ENCODE measurements around the gene PERM1. TPM values are rescaled to one million over a fixed set of nuclear protein-coding genes. Genes with fewer than 3 reads are reported as not detected.
A peak's percentile ranks its signal among the peaks of the same experiment; 100 is the strongest.

PERM1 gene
- total RNA-seq, 1 donor from 2014 or later: 174 TPM

DNA sequence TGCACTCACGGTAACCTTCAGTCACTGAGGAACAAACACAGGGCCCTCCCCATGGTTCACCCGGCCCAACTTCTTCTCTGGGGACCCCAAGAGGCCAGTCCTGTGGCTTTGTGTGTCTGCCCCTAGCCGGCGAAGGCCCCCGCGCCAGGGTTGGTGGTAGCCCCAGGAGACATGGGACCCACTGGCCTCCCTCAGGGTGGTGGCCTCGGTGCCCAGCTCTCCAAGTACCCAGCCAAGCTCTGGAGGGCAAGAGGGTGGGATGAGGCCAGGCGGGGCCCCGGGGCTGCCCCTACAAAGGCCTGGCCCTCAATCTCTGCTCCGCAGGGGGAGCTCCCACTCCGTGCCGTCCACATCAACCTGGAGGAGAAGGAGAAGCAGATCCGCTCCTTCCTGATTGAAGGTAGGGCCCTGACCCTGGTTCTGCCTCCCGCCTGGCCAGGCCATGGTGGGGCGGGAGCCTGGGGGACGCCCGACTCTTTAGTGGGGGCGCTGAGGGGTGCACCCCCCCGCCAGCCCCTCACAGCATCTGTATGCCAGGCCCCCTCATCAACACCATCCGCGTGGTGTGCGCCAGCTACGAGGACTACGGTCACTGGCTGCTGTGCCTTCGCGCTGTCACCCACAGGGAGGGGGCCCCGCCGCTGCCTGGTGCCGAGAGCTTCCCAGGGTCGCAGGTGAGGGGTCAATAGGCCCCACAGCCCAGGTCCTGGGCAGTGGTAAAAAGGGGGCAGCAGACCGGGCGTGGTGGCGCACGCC, 10.0 kb downstream of the PERM1 start:
- intact Hi-C loops (cut with DNase I): no loop called here
- DNase-seq (ENCODE audit: missing footprints) (peak; percentile 55), ATAC-seq (no peak)

DNA sequence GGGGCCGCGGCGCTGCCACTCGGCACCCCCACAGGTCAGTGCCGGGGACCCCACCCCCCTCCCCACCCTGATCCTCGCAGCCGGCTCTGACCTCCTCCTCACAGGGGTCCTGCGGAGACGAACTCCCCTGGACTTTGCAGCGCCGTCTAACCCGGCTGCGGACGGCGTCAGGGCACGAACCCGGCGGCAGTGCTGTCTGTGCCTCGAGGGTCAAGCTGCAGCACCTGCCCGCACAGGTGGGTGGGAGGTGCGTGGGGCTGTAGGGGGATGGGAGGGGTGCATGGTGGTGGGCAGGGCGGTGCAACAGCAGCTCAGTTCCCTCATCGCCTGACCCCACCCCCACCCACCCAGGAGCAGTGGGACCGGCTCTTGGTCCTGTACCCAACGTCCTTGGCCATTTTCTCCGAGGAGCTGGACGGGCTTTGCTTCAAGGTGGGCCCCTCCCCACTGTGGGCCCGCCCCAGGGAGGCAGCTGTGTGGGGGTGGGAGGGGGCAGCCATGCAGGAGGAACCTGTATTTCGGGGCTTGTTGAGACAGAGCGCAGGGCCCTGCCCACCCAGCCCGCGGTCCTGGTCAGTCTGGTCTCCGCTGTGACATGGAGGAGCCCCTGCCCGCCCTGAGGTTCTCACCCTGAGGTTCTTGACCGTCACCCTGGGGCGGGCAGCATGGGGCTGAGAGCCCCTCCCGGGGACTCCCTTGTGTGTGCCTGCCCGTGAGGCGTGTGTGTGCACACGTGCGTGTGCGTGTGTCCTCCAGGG, 10.7 kb downstream of the PERM1 start:
- DNase-seq (ENCODE audit: missing footprints) (no peak), ATAC-seq (no peak)
- intact Hi-C loops (cut with DNase I): no loop called here

DNA sequence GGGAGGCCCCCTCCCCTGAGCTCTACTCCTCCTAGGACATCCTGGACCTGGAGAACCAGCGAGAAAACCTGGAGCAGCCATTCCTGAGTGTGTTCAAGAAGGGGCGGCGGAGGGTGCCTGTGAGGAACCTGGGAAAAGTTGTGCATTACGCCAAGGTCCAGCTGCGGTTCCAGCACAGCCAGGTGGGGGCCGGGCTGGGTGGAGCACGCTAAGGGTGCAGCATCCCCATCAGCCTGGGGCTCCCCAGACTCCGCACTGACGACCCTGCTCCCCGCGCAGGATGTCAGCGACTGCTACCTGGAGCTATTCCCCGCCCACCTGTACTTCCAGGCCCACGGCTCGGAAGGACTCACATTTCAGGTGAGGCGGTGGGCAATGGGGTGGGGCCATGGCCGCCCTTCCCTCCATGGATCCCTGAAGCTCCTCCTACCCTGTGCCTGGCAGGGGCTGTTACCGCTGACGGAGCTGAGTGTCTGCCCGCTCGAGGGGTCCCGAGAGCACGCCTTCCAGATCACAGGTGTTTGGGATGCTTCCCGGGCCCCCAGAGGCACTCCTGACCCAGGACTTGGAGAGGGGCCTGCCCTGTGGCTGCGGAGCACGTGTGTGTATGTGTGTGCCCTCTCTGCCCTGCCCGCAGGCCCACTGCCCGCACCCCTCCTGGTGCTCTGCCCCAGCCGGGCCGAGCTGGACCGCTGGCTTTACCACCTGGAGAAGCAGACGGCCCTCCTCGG, 11.5 kb downstream of the PERM1 start:
- ATAC-seq: no peak
- intact Hi-C loops (cut with DNase I): no loop called here
- DNase-seq (ENCODE audit: missing footprints): no peak

DNA sequence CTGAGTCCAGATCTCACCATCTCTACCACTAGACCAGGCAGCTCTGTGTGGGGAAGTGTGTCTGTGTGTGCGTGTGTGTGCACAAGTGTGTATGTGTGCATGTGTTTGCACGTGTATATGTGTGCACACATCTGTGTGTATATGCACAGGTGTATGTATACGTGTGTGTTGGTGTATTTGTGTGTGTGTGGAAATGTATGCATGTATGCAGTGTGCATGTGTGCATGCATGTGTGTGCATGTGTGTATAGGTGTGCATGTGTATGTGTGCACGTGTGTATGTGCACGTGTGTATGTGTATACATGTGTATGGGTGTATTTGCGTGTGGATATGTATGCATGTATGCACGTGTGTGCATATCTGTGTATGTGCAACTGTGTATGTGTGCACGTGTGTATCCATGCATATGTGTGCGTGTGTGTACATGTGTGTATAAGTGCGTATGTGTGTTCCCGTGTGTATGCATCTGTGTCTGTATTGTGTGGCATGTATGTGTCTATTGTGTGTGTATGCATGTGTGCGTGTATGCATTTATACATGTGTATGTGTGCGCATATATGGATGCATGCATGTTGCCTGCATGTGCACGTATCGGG, 12.5 kb downstream of the PERM1 start:
- ATAC-seq (no peak), DNase-seq (ENCODE audit: missing footprints) (no peak)
- intact Hi-C loops (cut with DNase I): no loop called here

DNA sequence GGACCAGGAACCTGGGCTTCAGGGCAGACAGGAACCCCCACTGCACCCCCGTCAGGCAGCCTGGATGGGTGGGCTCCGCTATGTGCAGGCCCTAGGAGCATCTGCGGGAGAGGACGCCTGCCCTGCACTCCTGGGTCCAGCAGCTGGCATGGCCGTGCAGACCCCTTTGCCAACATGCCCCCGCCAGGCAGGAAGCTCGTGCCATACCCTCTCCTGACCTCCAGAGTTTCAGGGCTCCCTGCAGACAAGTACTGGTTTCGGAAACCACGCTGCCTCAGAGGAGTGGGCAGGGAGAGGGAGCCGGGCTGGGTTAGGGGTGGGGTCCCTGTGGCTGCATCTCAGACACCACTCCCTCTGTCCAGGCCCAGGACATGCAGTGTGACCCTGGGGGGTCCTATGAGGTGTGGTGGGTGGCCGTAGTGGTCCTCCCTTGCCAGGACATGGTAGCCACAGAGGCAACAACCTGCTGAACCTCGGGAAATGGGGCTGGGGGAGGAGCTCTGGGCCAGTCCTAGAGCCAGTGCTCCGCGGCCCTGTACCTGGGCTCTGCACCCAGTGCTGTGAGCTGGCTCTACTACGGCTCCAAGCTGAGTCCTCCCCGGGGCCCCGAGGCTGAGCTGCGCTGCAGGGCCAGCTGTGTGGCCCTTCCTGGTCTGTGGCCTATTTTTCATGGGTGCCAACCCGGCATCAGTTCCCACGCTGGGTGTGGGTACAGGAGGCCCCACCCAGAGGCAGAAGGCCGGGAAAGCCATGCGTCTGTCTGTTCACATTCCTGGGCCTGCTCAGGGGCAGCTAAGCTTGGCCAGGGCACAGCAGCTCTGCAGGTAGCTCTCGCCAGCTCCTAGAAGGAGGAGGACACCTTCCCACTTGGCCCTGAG, 14.2 kb downstream of the PERM1 start:
- intact Hi-C loops (cut with DNase I): no loop called here
- DNase-seq (ENCODE audit: missing footprints): no peak

DNA sequence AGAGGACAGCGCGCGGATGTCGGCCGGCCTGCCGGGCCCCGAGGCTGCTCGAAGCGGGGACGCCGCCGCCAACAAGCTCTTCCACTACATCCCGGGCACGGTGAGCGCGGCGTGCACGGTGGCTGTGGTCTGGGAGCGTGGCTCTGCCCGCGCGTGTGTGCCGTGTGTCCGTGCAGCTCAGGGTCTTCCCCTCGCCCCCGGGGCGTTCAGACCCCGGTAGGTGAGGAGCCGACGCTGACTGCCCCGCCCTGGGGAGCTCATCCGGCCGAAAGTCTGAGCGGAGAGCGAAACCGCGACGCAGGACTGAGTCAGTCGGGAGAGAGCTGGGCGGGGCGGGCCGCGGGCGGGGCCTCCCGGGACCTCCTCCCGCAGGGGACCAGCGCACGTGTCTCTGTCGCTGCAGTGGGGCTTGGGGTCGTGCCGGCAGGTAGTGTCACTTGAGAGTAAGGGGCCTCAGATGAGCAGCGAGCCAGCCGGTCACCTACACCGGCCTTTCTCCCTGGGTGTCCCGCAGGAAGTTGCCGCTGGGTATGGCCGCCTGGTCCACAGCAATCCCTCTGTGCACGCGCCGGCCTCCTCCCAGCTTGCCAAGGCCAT, 15.1 kb downstream of the PERM1 start:
- intact Hi-C loops (cut with DNase I): no loop called here
- peak; percentile 85 for DNase-seq (ENCODE audit: missing footprints)

More for the DNA sequence above, 14.2 kb downstream of the PERM1 start:
- ATAC-seq: no peak

DNA sequence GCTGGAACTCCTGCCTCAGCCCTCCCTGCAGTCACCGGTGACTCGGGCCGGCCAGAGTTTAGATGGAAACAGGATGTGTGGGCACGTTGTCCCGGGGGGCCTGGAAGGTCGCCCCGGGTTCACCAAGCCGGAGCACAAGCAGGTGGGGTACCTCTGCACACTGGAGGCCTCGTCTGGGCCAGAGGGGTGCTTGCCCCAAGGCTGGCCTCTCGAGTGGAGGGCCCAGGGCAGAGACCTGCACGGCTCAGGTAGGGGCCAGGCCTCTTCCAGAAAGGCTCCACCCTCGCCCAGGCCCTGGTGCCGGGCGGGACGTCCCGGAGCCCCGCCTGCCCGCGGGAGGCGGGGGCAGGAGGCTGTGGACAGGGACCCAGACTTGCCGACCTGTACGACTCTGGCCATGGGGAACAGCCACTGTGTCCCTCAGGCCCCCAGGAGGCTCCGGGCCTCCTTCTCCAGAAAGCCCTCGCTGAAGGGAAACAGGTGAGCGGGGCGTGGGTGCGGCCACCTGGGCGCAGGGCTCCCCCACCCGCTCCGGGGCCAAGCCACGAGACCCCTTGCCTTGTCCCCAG, 15.7 kb downstream of the PERM1 start, which contains the start of gene PLEKHN1:
Gene PLEKHN1 (plus strand): TSS at position 348 of the 569 bp plus-strand sequence. CDS start 50 bp downstream, at position 398.
- DNase-seq (ENCODE audit: missing footprints): no peak

More for the DNA sequence above, 15.1 kb downstream of the PERM1 start:
- peak; percentile 55 for ATAC-seq

DNA sequence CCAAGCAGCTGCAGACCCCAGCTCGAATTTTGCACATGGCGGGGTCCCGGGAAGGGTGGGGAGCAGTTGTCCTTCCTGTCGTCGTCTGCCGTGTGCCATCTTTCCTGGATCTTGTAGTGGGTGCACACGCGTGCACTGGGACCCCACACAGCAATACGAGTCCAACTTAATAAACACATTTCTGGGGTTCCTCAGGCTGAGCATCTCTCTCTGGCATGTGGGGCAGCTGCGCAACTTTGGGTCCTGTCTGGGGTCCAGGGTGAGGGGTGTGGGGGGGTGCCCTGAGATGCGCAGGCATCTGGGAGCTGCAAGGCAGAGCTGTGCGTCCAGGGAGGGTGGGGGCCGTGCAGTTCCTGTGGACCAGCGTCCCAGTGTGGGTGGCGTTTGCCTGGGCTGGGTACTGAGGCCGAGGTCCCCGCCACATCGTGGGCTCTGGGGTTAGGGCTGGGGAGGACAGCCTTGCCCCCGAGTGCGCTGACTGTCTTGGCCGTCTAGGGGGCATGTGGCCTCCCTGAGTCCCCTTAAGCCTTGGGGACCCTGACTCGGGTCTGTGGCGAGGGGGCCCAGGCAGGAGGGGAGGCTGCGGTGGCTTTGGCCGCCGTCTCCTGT, 16.3 kb downstream of the PERM1 start:
- intact Hi-C loops (cut with DNase I): no loop called here
- DNase-seq (ENCODE audit: missing footprints) (no peak), ATAC-seq (no peak)

More for the DNA sequence above, 15.7 kb downstream of the PERM1 start, which contains the start of gene PLEKHN1:
- intact Hi-C loops (cut with DNase I): no loop called here
- ATAC-seq: peak; percentile 18

DNA sequence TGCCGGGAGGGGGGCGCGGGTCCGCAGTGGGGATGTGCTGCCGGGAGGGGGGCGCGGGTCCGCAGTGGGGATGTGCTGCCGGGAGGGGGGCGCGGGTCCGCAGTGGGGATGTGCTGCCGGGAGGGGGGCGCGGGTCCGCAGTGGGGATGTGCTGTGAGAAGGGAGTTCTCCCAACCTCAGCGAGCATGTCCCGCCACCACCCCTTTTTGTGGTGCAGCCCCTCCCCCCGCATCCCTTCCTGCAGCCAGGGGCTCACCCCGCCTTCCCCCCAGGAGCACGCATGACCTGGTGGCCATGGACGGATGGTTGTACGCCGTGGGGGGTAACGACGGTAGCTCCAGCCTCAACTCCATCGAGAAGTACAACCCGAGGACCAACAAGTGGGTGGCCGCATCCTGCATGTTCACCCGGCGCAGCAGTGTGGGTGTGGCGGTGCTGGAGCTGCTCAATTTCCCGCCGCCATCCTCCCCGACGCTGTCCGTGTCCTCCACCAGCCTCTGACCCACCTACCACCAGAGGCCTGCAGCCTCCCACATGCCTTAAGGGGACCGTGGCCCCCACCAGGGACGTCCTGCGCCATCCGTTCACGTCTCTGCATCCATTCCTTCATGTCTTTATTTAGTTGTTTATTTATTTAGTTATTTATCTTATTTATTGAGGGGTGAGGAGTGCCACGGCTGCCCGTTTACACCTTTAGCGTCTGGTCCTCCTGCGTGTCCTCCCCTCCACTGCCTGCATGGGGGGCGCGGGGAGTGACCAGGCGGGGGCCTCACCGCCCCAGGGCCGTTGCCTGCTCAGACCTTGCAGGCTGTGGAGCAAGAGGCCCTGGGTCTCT, 17.0 kb downstream of the PERM1 start:
- DNase-seq (ENCODE audit: missing footprints): no peak
- intact Hi-C loops (cut with DNase I): no loop called here
- no peak for ATAC-seq

DNA sequence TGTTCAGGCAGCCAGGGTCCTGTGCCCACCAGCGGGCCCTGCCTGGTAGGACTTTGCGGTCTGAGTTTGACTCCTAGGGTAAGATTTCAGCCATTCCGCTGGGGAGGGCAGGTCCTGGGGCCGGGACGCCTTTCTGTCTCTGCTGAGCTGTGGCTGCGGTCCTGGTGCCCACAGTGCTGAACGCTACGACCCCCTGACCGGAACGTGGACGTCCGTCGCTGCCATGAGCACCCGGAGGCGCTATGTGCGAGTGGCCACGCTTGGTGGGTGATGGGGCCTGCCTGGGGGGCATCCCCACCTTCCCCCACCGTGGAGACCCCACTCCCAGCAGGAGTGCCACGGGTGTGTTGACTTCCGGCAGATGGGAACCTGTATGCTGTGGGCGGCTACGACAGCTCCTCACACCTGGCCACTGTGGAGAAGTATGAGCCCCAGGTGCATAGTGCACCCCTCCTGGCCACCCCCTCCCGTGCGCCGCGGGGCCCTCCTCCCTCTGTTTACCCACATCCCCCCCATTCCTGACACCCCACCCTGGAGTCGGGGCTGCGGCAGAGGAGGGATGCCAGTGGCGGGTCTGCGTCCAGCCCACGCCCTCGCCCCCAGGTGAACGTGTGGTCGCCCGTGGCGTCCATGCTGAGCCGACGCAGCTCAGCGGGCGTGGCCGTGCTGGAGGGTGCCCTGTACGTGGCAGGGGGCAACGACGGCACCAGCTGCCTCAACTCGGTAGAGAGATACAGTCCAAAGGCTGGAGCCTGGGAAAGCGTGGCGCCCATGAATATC, 18.0 kb downstream of the PERM1 start:
- DNase-seq (ENCODE audit: missing footprints) (no peak), ATAC-seq (no peak)
- intact Hi-C loops (cut with DNase I): no loop called here

DNA sequence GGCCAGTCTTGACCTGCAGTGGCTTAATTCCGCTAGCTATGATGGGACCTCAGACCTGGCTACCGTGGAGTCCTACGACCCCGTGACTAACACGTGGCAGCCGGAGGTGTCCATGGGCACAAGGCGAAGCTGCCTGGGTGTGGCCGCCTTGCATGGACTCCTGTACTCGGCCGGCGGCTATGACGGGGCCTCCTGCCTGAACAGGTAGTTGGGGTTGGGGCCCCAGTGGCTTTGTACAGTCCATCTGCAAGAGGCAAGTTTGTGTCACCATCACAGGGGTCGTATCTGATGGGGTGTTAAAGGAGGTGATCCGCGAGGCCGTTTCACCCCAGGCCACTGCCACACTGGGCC, 18.6 kb downstream of the PERM1 start:
- DNase-seq (ENCODE audit: missing footprints) (no peak), ATAC-seq (no peak)
- intact Hi-C loops (cut with DNase I): no loop called here

DNA sequence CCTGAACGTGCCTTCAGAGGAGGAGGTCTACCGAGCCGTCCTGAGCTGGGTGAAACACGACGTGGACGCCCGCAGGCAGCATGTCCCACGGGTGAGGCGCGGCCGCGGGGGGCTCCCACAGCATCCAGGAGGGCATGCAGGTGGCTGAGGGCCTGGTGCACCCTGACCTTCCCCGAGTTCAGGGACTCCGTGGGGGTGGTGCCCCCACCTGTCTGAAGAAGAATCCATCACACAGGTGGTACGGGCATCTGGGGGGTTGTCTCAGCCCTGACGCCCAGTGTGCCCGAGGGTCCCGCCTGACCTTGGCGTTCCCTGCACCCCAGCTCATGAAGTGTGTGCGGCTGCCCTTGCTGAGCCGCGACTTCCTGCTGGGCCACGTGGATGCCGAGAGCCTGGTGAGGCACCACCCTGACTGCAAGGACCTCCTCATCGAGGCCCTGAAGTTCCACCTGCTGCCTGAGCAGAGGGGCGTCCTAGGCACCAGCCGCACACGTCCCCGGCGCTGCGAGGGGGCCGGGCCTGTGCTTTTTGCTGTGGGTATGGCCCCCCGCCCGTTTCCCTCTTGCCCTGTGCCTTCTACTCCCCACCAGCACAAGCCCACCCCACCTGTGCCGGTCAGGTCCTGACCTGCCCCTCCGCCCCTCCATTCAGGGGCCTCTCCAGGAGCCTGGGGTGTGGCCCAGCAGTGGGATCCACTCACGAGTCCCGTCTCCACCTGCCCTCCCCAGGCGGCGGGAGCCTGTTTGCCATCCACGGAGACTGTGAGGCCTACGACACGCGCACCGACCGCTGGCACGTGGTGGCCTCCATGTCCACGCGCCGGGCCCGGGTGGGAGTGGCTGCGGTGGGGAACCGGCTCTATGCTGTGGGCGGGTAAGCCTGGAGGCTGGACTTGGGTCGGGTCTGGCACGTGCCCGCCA, 19.3 kb downstream of the PERM1 start:
- DNase-seq (ENCODE audit: missing footprints): no peak
- ATAC-seq: no peak
- intact Hi-C loops (cut with DNase I): no loop called here

DNA sequence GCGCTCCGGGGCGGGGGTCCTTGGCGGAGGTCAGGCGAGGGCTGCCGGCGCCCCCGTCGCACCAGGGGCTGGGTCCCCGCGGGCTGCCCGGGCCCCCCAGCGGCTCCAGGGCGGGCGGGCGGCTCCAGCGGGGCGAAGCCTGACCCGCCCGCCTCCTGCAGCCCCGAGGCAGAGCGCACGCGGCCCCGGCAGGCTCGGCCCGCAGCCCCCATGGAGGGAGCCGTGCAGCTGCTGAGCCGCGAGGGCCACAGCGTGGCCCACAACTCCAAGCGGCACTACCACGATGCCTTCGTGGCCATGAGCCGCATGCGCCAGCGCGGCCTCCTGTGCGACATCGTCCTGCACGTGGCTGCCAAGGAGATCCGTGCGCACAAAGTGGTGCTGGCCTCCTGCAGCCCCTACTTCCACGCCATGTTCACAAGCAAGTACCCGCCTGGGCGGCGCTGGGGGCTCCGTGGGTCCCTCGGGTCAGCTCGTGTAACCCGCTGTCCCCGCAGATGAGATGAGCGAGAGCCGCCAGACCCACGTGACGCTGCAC, 20.7 kb downstream of the PERM1 start:
- no peak for ATAC-seq
- no peak for DNase-seq (ENCODE audit: missing footprints)
- intact Hi-C loops (cut with DNase I): no loop called here

DNA sequence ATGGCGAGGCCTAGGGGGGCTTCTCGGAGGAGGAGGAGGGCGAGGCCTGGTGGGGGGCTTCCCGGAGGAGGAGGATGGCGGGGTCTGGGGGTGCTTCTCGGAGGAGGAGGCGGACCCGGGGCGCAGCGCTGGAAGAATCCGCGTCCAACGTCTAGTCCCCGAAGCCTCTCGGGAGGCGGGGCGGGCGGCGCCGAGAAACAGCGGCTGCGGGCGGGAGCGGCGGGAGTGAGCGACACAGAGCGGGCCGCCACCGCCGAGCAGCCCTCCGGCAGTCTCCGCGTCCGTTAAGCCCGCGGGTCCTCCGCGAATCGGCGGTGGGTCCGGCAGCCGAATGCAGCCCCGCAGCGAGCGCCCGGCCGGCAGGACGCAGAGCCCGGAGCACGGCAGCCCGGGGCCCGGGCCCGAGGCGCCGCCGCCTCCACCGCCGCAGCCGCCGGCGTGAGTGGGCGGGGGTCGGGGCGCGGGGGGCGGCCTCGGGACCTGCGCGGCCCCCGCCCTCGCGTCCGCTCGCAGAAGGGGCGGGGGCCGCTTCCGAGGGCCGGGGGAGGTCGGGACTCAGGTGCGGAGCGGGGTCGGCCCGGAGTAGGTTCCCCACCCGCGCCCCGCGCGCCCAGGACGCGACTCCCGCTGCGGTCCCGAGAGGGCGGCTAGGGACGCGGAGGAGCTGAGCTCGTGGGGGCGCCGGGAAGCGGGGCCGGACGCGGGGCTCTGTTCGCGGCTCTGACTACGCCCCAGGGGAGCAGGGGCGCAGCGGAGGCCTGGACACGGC, 21.3 kb downstream of the PERM1 start, which contains the start of gene KLHL17:
Gene KLHL17 (plus strand): TSS at position 222 of the 769 bp plus-strand sequence. CDS start 110 bp downstream, at position 332.
- peak; percentile 58 for ATAC-seq
- intact Hi-C loops (cut with DNase I): no loop called here
- DNase-seq (ENCODE audit: missing footprints): peak; percentile 93

Data from Right ventricle myocardium inferior (tissue), 1 donor.